Omental fat pad (tissue), 4 donors: ENCODE data around the gene CKM. TPM values are rescaled to one million over a fixed set of nuclear protein-coding genes. Genes with fewer than 3 reads are reported as not detected.

Source experiments
- ATAC-seq: fragments of 150-250 bp; one replicate; pipeline ENCODE4 v1.9.1; 2016; ENCODE audit warnings: mild to moderate bottlenecking, moderate library complexity; ENCODE audit not compliant: low FRiP score
- DNase-seq: peaks from one replicate; pipeline ENCODE4 v3.0.0-alpha.2; 2019; ENCODE audit warnings: low spot score
- total RNA-seq, 4 donors: library from RNA; depleted of rRNA; stranded (reverse); fragments of >200 nt; gene quantifications; one replicate each; pipeline ENCODE4 v1.1.0, GENCODE V29; 2016
- TF ChIP-seq, protein P1 (sequence below), 3 donors: fragments of 450-650 bp; IDR thresholded peaks; one replicate each; pipeline ENCODE4 v1.5.1; 2016 to 2017; ENCODE audit warnings: antibody characterized with exemption in 3 of 3, mild to moderate bottlenecking in 3 of 3, moderate library complexity in 2 of 3

The CKM gene
- total RNA-seq, 4 donors from 2014 or later = not detected

- DNase-seq = no peak
- TF ChIP-seq, protein P1, sequence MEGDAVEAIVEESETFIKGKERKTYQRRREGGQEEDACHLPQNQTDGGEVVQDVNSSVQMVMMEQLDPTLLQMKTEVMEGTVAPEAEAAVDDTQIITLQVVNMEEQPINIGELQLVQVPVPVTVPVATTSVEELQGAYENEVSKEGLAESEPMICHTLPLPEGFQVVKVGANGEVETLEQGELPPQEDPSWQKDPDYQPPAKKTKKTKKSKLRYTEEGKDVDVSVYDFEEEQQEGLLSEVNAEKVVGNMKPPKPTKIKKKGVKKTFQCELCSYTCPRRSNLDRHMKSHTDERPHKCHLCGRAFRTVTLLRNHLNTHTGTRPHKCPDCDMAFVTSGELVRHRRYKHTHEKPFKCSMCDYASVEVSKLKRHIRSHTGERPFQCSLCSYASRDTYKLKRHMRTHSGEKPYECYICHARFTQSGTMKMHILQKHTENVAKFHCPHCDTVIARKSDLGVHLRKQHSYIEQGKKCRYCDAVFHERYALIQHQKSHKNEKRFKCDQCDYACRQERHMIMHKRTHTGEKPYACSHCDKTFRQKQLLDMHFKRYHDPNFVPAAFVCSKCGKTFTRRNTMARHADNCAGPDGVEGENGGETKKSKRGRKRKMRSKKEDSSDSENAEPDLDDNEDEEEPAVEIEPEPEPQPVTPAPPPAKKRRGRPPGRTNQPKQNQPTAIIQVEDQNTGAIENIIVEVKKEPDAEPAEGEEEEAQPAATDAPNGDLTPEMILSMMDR (IDR thresholded peaks at IDR 0.05) = no peak
- ATAC-seq = no peak
Measured at GRCh38 chr19:45302416-45302815, 20.3 kb downstream of the CKM start.

- no peak for DNase-seq
- TF ChIP-seq, protein P1 (IDR thresholded peaks at IDR 0.05) = no peak
- ATAC-seq = no peak
Measured at GRCh38 chr19:45299719-45300118, 23.0 kb downstream of the CKM start.

GRCh38 chr19:45298264-45298663, 24.4 kb downstream of the CKM start:
- ATAC-seq (no peak), DNase-seq (no peak)
- TF ChIP-seq, protein P1 (IDR thresholded peaks at IDR 0.05) = no peak

- TF ChIP-seq, protein P1 (IDR thresholded peaks at IDR 0.05) = no peak
- ATAC-seq (no peak), DNase-seq (no peak)
Measured at GRCh38 chr19:45297674-45298073, 25.0 kb downstream of the CKM start.

GRCh38 chr19:45296355-45296754, 26.3 kb downstream of the CKM start:
- ATAC-seq (no peak), DNase-seq (no peak)
- TF ChIP-seq, protein P1 (IDR thresholded peaks at IDR 0.05) = no peak

- no peak for ATAC-seq
- TF ChIP-seq, protein P1 (IDR thresholded peaks at IDR 0.05) = no peak
Measured at GRCh38 chr19:45295873-45296272, 26.8 kb downstream of the CKM start.

DNA sequence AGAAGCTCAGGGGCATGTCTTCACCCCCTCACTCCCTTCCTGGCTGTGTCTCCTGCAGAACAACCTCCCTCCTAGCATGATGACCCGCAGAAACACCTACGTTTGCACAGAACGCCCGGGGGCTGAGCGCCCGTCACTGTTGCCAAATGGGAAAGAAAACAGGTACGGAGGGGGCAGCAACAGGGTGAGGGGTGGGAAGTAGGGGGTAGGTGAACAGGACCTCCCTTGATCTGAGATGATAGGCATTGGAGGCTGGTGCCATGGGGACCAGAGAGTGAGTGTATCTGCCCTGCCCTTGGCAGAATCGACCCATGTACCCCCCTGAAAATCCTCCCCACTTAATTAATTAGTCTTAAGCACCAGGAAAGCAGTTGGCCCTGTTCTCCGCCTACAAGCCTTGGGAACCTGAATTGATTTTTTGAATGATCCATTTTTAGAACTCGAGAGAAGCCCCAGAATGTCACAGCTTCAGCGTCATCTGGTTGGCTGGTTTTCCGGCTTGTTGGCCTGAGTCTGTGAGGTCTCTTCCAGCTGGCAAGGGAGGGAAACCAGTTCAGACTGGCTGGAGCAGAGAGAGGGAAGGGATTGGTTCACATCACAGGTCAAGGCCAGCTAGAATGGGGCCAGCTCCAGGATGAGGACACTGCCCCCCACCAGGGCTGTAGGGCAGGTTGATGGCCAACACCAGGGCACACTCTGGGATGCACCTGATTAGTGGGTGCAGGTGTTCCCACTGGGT, 28.2 kb downstream of the CKM start:
- ATAC-seq = no peak

More at GRCh38 chr19:45295873-45296272, 26.8 kb downstream of the CKM start:
- no peak for DNase-seq

More for the DNA sequence above, 28.2 kb downstream of the CKM start:
- DNase-seq = no peak
- TF ChIP-seq, protein P1 (IDR thresholded peaks at IDR 0.05) = no peak
